BLaER1 treated with 17β-estradiol and CSF1 and Interleukin-3, amounts not matched to agents 10 nM and 100 nM (cell line): ENCODE results near the gene SPTB.

Source experiments
- H3K27ac ChIP-seq, 11 experiments: shearing (Covaris generic); formaldehyde crosslinking; 2 replicates each; pipeline ENCODE4 v1.8.1; 2022
- H3K27me3 ChIP-seq, 11 experiments: shearing (Covaris generic); formaldehyde crosslinking; 2 replicates each; pipeline ENCODE4 v1.8.1; 2022
- H3K36me3 ChIP-seq, 11 experiments: shearing (Covaris generic); formaldehyde crosslinking; 2 replicates each; pipeline ENCODE4 v1.8.1; 2022
- H3K4me1 ChIP-seq, 10 experiments: shearing (Covaris generic); formaldehyde crosslinking; 2 replicates each; pipeline ENCODE4 v1.8.1; 2022
- H3K4me2 ChIP-seq, 11 experiments: shearing (Covaris generic); formaldehyde crosslinking; 2 replicates each; pipeline ENCODE4 v1.8.1; 2022
- H3K4me3 ChIP-seq, 10 experiments: shearing (Covaris generic); formaldehyde crosslinking; 2 replicates each; pipeline ENCODE4 v1.8.1; 2022
- H3K9ac ChIP-seq, 11 experiments: shearing (Covaris generic); formaldehyde crosslinking; 2 replicates each; pipeline ENCODE4 v1.8.1; 2022
- H3K9me3 ChIP-seq, 11 experiments: shearing (Covaris generic); formaldehyde crosslinking; replicated peaks in 1 of 11; 2 replicates each; pipeline ENCODE4 v1.8.1; 2022
- H4K20me1 ChIP-seq, 11 experiments: shearing (Covaris generic); formaldehyde crosslinking; 2 replicates each; pipeline ENCODE4 v1.8.1; 2022
- Cebpa-rat ChIP-seq, 11 experiments: shearing (Covaris generic); IDR thresholded peaks; 2 replicates each; pipeline ENCODE4 v1.8.1; 2022

Gene SPTB

DNA sequence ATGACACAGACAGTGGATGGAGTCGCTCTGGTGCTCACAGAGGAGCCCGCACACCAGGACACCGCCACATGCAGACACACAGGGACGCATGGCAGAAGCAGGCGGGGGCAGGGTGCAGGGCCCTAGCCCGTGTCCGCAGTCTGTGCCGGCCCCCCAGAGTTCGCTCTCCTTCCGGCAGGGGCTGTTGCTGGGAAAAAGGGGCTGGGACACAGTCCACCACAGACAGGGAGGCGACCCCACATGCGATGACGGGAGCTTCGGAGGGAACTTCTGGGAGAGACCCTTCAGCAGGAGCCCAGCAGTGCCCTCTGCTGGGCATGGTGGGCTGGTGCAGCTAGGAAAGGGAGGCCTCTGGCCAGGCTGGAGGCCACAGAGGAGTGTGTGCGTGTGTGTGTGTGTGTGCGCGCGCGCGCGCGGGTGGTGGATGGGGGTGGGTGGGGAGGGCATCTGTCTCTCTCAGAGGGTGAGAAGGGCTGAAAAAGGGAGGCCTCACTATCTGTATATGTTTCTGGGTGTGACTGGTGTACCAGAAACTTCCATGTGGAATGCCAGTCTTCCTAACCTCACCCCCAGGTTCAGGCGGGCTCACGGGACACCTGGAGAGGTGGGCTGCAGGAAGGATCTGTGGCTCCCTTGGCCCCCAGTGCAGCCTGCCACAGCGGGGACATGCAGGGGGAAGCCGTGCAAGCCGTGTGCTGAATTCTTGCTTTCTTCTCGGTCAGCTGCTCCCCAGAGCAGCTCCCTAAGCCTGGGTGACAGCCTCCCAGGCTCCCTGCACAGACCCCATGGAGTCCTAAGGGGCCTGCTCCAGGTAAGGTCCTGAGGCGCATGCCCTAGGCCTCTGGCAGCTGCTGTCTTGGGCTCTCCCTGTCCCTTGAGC, 114.8 kb downstream of the SPTB start:
- peak overlapping the region; percentile 20 to 65 (median 50); a peak in 17 of 20 replicates for H3K4me3 ChIP-seq

DNA sequence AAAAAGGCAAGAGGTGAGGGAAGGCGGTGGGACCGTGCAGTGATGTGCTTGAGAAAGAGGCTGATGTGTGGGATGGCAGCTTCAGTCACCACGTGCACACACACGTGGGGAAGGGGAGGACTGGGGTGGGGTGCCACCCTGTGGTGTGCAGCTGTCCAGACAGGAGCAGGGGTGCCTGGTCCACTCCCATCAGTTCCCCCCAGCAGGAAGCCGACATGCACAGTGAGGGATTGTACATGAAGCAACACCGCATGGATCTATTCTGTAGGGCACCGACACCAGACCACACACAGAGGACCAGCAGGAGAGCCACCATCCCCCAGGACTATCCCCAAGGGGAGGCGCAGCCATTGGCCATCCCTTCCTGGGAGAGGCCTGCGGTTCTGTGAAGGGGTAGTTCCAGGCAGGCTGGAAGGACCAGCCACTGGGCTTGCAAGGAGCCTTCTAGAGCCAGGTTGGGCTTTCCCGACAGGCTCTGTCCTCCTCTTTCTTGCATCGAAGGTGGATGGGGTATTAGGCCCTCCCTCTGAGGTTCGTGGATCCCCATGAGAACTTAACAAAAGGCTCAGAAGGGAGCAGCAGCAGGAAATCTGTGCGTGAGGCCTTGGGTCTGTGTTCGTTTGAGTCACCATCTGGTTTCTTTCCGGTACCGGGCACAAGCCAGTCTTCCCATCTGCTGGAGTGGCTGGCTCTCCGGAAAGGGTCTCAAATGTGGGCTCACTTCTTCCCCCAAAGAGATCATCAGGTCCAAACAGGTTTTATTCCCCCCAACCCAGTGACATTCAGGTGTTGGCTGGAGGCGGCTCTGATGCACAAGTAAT, 115.7 kb downstream of the SPTB start:
- TF ChIP-seq Cebpa-rat (IDR thresholded peaks at IDR 0.05): no peak
- H3K27ac ChIP-seq: peak overlapping the region in 8 of 11 experiments; percentile 46 to 71 (median 59); a peak in 15 of 22 replicates
- H3K4me1 ChIP-seq: peaks cover 35 to 50% (median 45%) of the 10 kb centered on the region in 10 experiments
- H3K4me3 ChIP-seq: peak overlapping the region; percentile 20 to 65 (median 50); a peak in 16 of 20 replicates
- H3K9ac ChIP-seq: peak overlapping the region in 9 of 11 experiments; percentile 44 to 75 (median 57); a peak in 17 of 22 replicates
- H3K9me3 ChIP-seq: no peaks in the 10 kb centered on the region
- no peaks in the 10 kb centered on the region for H3K36me3 ChIP-seq
- H3K27me3 ChIP-seq: peaks cover 0 to 4% (median 0%) of the 10 kb centered on the region in 11 experiments; a peak in 1 of 22 replicates
- peak overlapping the region; percentile 90 to 97 (median 95) for H3K4me2 ChIP-seq
- H4K20me1 ChIP-seq: no peaks in the 10 kb centered on the region

More for the DNA sequence above, 114.8 kb downstream of the SPTB start:
- Histone ChIP-seq H4K20me1 (no peaks in the 10 kb centered on the region), H3K27me3 (peaks cover 0 to 4% (median 0%) of the 10 kb centered on the region in 11 experiments; a peak in 1 of 22 replicates), H3K4me2 (peak overlapping the region; percentile 90 to 97 (median 95)), H3K9ac (peak overlapping the region in 9 of 11 experiments; percentile 44 to 75 (median 57); a peak in 17 of 22 replicates), H3K27ac (peak overlapping the region in 8 of 11 experiments; percentile 46 to 71 (median 59); a peak in 16 of 22 replicates), H3K36me3 (no peaks in the 10 kb centered on the region), H3K9me3 (no peaks in the 10 kb centered on the region), H3K4me1 (peaks cover 35 to 50% (median 45%) of the 10 kb centered on the region in 10 experiments)
- no peak for TF ChIP-seq Cebpa-rat (IDR thresholded peaks at IDR 0.05)

DNA sequence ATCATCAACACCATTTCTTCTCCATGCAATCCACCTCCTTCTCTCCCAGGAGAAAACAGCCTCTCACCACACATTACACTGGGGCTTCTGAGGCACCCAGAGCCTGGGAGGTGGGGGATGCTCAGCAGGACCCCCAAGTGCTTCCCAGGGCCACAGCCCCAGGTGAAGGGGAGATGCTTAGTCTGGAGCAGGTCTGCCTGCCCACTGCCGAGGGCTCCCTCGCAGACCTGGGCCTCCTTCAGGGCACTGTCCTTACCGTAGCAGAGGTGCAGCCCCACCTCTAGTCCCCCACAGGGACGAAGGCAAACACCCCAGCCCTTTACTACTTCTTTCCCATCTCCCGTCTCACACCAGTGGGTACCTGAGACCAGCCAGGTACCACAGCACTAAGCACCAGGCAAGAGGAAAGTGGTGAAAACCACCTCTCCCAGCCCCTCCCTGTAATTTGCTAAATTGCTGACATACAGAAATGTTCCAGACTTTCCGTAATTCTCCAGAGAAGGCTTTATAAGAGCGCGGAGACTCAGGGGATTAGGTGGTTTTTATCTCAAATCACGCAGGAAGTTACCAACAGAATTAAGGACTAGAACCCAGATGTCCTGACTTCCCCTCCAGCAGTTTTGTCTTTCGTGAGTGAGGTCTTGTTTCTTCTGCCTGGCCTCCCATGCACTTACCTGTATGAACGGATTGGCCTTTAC, 116.5 kb downstream of the SPTB start:
- H3K36me3 ChIP-seq: no peaks in the 10 kb centered on the region
- H3K9ac ChIP-seq: peak overlapping the region in 7 of 11 experiments; percentile 15 to 75 (median 57); a peak in 13 of 22 replicates
- H3K4me1 ChIP-seq: peaks cover 35 to 54% (median 47%) of the 10 kb centered on the region in 10 experiments
- H3K4me2 ChIP-seq: peak overlapping the region; percentile 90 to 97 (median 95)
- H3K9me3 ChIP-seq: no peaks in the 10 kb centered on the region
- H3K27me3 ChIP-seq: peaks cover 0 to 4% (median 0%) of the 10 kb centered on the region in 11 experiments; a peak in 1 of 22 replicates
- H4K20me1 ChIP-seq: no peaks in the 10 kb centered on the region
- H3K27ac ChIP-seq: peak overlapping the region in 8 of 11 experiments; percentile 0 to 71 (median 56); a peak in 13 of 22 replicates
- no peak for TF ChIP-seq Cebpa-rat (IDR thresholded peaks at IDR 0.05)
- H3K4me3 ChIP-seq: peak overlapping the region in 7 of 10 experiments; percentile 11 to 60 (median 40); a peak in 11 of 20 replicates

DNA sequence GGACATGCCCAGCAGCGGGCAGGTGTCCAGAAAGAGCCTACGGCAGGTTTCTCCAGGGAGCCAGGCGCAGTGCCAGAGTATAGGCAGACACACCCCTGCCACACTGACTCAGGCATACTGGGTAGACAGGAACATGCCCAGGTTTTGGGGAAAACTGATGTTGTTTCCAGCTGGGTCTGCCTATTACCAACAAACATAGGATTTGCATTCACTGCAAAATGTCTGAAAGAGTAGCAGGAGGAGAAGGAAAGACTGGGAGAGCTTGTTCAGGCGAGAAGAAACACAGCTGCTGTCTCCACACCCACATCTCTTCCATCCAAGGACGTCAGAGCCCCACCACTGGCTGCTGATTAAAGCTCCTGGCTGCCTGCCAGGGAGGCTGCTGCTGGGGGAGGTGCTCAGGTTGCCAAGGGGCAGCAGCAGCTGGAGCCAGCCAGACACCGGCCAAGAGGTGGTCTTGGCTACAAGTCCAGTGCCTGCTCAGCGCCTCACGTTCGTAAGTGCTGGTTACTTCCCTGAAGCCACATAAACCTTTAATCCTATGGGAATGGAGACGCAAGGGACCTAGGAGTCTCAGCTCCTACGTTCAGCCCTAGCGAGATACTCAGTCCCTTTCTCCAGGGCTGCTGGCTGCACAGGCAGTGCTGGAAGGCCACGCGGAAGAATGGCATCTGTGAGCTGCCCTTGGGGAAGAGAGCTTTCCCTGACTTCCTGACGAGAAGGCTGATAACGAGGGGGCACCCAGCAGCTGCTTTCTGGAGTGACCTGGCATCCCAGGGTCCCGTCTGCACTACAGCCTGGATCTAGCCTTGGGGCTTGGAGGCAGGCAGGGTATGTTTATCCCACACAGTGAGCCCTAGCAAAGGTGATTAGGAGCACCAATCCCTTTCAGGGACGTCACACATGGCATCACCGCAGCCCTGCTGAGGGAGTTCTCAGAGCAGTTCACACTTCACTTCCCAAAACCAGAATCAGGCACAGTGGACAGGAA, 117.4 kb downstream of the SPTB start:
- no peak for TF ChIP-seq Cebpa-rat (IDR thresholded peaks at IDR 0.05)
- H3K9ac ChIP-seq: peak overlapping the region in 9 of 11 experiments; percentile 15 to 75 (median 49); a peak in 14 of 22 replicates
- peak overlapping the region in 9 of 11 experiments; percentile 5 to 71 (median 46); a peak in 14 of 22 replicates for H3K27ac ChIP-seq
- H3K4me1 ChIP-seq: peaks cover 35 to 63% (median 55%) of the 10 kb centered on the region in 10 experiments
- no peaks in the 10 kb centered on the region for H4K20me1 ChIP-seq
- no peaks in the 10 kb centered on the region for H3K9me3 ChIP-seq
- peak overlapping the region; percentile 2 to 60 (median 36); a peak in 15 of 20 replicates for H3K4me3 ChIP-seq
- peaks cover 0 to 4% (median 0%) of the 10 kb centered on the region in 11 experiments; a peak in 1 of 22 replicates for H3K27me3 ChIP-seq
- H3K36me3 ChIP-seq: no peaks in the 10 kb centered on the region
- peak overlapping the region; percentile 90 to 97 (median 95) for H3K4me2 ChIP-seq

DNA sequence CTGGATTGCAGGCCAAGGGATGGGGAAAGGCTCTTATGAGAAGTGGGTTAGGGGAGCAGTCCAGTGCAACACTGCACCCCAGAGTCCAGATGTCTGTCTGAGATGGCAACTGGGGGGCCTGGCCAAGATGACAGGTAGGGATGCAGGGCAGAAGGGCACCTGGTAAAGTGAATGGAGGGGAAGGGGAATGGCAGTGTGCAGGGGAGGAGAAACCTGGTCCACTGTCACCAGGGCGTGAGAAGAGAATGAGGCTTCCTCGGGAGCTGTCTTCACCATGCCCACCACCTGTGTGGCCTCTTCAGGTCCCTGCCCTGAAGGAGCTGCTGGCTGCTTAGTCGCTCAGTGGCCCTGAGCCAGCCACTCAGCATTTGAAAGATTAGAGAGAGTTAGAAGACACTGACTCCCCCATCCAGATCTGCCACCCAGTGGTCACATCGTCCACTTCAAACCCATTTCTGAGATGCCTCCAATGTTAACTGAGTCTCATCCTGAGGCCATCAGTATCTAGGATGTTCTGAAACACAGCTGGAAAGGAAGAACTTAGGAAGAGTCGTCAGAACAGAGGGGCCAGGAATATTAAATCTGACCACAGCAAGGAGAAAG, 118.2 kb downstream of the SPTB start:
- H3K4me1 ChIP-seq: peaks cover 35 to 63% (median 56%) of the 10 kb centered on the region in 10 experiments

DNA sequence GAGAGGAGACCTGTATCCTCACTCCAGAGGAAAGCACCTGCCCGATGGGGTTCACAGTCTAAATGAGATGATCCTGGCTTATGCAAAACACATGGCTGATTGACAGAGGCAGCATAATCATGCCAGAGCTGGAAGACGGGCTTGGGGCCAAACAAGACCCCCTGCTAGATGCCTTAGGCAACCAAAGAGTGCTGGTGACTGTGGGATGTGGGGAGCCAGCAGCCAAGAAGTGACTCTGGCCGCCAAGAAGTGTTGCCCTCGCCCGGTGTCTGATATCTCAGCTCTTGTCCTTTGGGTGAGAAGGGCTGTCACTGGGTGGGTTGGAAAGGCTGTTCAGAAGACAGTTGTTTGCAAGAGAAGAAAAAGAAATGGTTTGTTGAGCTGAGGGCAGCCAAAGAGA, 118.8 kb downstream of the SPTB start:
- Histone ChIP-seq H4K20me1 (no peaks in the 10 kb centered on the region), H3K36me3 (no peaks in the 10 kb centered on the region), H3K4me2 (peak overlapping the region in 9 of 11 experiments; percentile 90 to 97 (median 95); a peak in 13 of 22 replicates), H3K9me3 (no peaks in the 10 kb centered on the region), H3K4me3 (no peak overlapping the region), H3K27me3 (peaks cover 0 to 4% (median 0%) of the 10 kb centered on the region in 11 experiments; a peak in 1 of 22 replicates), H3K27ac (no peak overlapping the region), H3K4me1 (peaks cover 35 to 65% (median 58%) of the 10 kb centered on the region in 10 experiments), H3K9ac (no peak overlapping the region)
- TF ChIP-seq Cebpa-rat (IDR thresholded peaks at IDR 0.05): no peak

More for the DNA sequence above, 118.2 kb downstream of the SPTB start:
- H3K4me3 ChIP-seq: peak overlapping the region in 1 of 10 experiments; percentile 60; a peak in 2 of 20 replicates
- H3K36me3 ChIP-seq: no peaks in the 10 kb centered on the region
- H3K9me3 ChIP-seq: no peaks in the 10 kb centered on the region
- peak overlapping the region in 4 of 11 experiments; percentile 26 to 61 (median 44); a peak in 6 of 22 replicates for H3K27ac ChIP-seq
- peaks cover 0 to 4% (median 0%) of the 10 kb centered on the region in 11 experiments; a peak in 1 of 22 replicates for H3K27me3 ChIP-seq
- peak overlapping the region; percentile 90 to 97 (median 95) for H3K4me2 ChIP-seq
- no peaks in the 10 kb centered on the region for H4K20me1 ChIP-seq
- no peak for TF ChIP-seq Cebpa-rat (IDR thresholded peaks at IDR 0.05)
- H3K9ac ChIP-seq: peak overlapping the region in 4 of 11 experiments; percentile 24 to 75 (median 57); a peak in 4 of 22 replicates
